Brain pericyte (primary cell): ENCODE data around the gene HINT2.

Experiments
- DNase-seq: peaks from one replicate; pipeline ENCODE4 v3.0.0-alpha.2; 2012; ENCODE audit warnings: low read depth, low spot score

The HINT2 gene

GRCh38 chr9:35811381-35812024 is 3.3 kb downstream of the HINT2 start:
- DNase-seq = no peak

- no peak for DNase-seq
Measured at GRCh38 chr9:35810122-35810521, 4.7 kb downstream of the HINT2 start.

- no peak for DNase-seq
Measured at GRCh38 chr9:35808433-35808832, 6.4 kb downstream of the HINT2 start.

- DNase-seq = no peak
Measured at GRCh38 chr9:35806101-35806500, 8.7 kb downstream of the HINT2 start.

- no peak for DNase-seq
Measured at GRCh38 chr9:35801328-35802128, 13.3 kb downstream of the HINT2 start.

GRCh38 chr9:35800530-35800929 is 14.3 kb downstream of the HINT2 start:
- no peak for DNase-seq

GRCh38 chr9:35798658-35799374 is 16.0 kb downstream of the HINT2 start:
- DNase-seq = no peak

- no peak for DNase-seq
Measured at GRCh38 chr9:35797311-35798109, 17.3 kb downstream of the HINT2 start.

- no peak for DNase-seq
Measured at GRCh38 chr9:35795695-35796094, 19.1 kb downstream of the HINT2 start.

- no peak for DNase-seq
Measured at GRCh38 chr9:35793461-35793860, 21.4 kb downstream of the HINT2 start.

GRCh38 chr9:35792826-35793225 is 22.0 kb downstream of the HINT2 start:
- no peak for DNase-seq

- DNase-seq = no peak
Measured at GRCh38 chr9:35792024-35792813, 22.6 kb downstream of the HINT2 start.

GRCh38 chr9:35791297-35791921 is 23.4 kb downstream of the HINT2 start, which contains the start of gene NPR2:
Gene NPR2, plus strand, starts transcription at chr9:35791591. Its CDS starts 818 bp downstream, at chr9:35792409.
- DNase-seq = no peak

- peak; percentile 59 for DNase-seq
Measured at GRCh38 chr9:35790385-35791296, 24.2 kb downstream of the HINT2 start.

GRCh38 chr9:35790025-35790384 is 24.8 kb downstream of the HINT2 start:
- DNase-seq = no peak

GRCh38 chr9:35789541-35789940 is 25.3 kb downstream of the HINT2 start:
- DNase-seq = no peak

- DNase-seq = no peak
Measured at GRCh38 chr9:35783418-35783817, 31.4 kb downstream of the HINT2 start.

GRCh38 chr9:35781066-35781465 is 33.8 kb downstream of the HINT2 start:
- DNase-seq = no peak

- DNase-seq = no peak
Measured at GRCh38 chr9:35778496-35778895, 36.3 kb downstream of the HINT2 start.
